PC-9 (cell line): Measurements from ENCODE around the gene CDK12. TPM values are rescaled to one million over a fixed set of nuclear protein-coding genes. Genes with fewer than 3 reads are reported as not detected.

Source experiments
- BruUV-seq: library from RNA; stranded (reverse); fragments of 400-500 nt; replicated peaks from 2 replicates; lab custom pipeline; 2021; lab: Mats Ljungman, UMichigan
- CTCF ChIA-PET: fragments of 300-600 bp; sonication (Branson Sonifier 250); formaldehyde crosslinking; loops from one replicate; lab custom pipeline; 2022; ENCODE audit warnings: antibody characterized with exemption; lab: Charles Lee
- POLR2A ChIA-PET: fragments of 300-600 bp; sonication (Branson Sonifier 250); formaldehyde crosslinking; loops from one replicate; lab custom pipeline; 2022; ENCODE audit warnings: antibody characterized with exemption; ENCODE audit not compliant: unreplicated experiment; lab: Charles Lee
- DNase-seq, 2 experiments: peaks; one replicate each; pipeline versions ENCODE4 v3.0.0 to v3.0.0-alpha.2; 2015 to 2022; ENCODE audit warnings: mixed read lengths in 1 of 2
- H2AFZ ChIP-seq: fragments of 200-600 bp; sonication (generic); 2 replicates; pipeline ENCODE4 v1.8.1; 2017; ENCODE audit warnings: antibody characterized with exemption
- H3F3A ChIP-seq: fragments of 200-600 bp; sonication (generic); 2 replicates; pipeline ENCODE4 v1.8.1; 2017; ENCODE audit warnings: antibody characterized with exemption, mild to moderate bottlenecking, low read depth; ENCODE audit not compliant: insufficient read depth
- H3K27ac ChIP-seq: fragments of 200-600 bp; sonication (generic); 2 replicates; pipeline ENCODE4 v1.6.1; 2016; ENCODE audit warnings: mixed run types
- H3K27me3 ChIP-seq: fragments of 200-600 bp; sonication (generic); 2 replicates; pipeline ENCODE4 v1.6.1; 2016; ENCODE audit warnings: low read depth, mixed run types; ENCODE audit not compliant: insufficient read depth
- H3K36me3 ChIP-seq: fragments of 200-600 bp; sonication (generic); 2 replicates; pipeline ENCODE4 v1.6.1; 2016; ENCODE audit warnings: low read depth, mixed run types
- H3K4me1 ChIP-seq: fragments of 200-600 bp; sonication (generic); replicated peaks from 2 replicates; pipeline ENCODE4 v1.6.1; 2016; ENCODE audit warnings: mixed run types; ENCODE audit not compliant: insufficient read depth
- H3K4me2 ChIP-seq: fragments of 200-600 bp; sonication (generic); 2 replicates; pipeline ENCODE4 v1.6.1; 2017; ENCODE audit warnings: mixed run types
- H3K4me3 ChIP-seq: fragments of 200-600 bp; sonication (generic); 2 replicates; pipeline ENCODE4 v1.6.1; 2016; ENCODE audit warnings: mixed run types
- H3K79me2 ChIP-seq: fragments of 200-600 bp; sonication (generic); 2 replicates; pipeline ENCODE4 v1.6.1; 2017; ENCODE audit warnings: low read depth, mixed run types
- H3K9me2 ChIP-seq: fragments of 200-600 bp; sonication (generic); 2 replicates; pipeline ENCODE4 v1.8.1; 2017; ENCODE audit warnings: mild to moderate bottlenecking; ENCODE audit not compliant: insufficient read depth
- H3K9me3 ChIP-seq: fragments of 200-600 bp; sonication (generic); 2 replicates; pipeline ENCODE4 v1.8.1; 2016; ENCODE audit warnings: low read depth; ENCODE audit not compliant: insufficient read depth
- H4K20me1 ChIP-seq: fragments of 200-600 bp; sonication (generic); 2 replicates; pipeline ENCODE4 v1.8.1; 2017; ENCODE audit not compliant: insufficient read depth
- CTCF ChIP-seq: fragments of 200-600 bp; sonication (generic); conservative IDR thresholded peaks from 2 replicates; pipeline ENCODE4 v1.6.1; 2017; ENCODE audit warnings: mixed run types, antibody characterized with exemption, mild to moderate bottlenecking, moderate library complexity
- EZH2 ChIP-seq: fragments of 200-600 bp; sonication (generic); IDR thresholded peaks from 2 replicates; pipeline ENCODE4 v1.8.0; 2017; ENCODE audit warnings: antibody characterized with exemption, low read depth
- intact Hi-C: fragments of 100-400 bp; cut with micrococcal nuclease; formaldehyde crosslinking; loops from one replicate; pipeline ENCODE4 v1.10.0; 2022; ENCODE audit not compliant: unreplicated experiment
- total RNA-seq: library from RNA; stranded (reverse); gene quantifications from 2 replicates; pipeline ENCODE4 v1.2.3, GENCODE V29; 2021

The CDK12 gene
- total RNA-seq, 1 experiment from 2014 or later = 64.3 TPM

GRCh38 chr17:39580082-39580468 lies 118.8 kb downstream of the CDK12 start:
- Histone ChIP-seq H3K4me3 (no peak overlapping the region), H3F3A (no peaks in the 10 kb centered on the region), H3K4me2 (no peak overlapping the region), H3K9me2 (no peaks in the 10 kb centered on the region), H3K79me2 (no peaks in the 10 kb centered on the region), H3K36me3 (no peaks in the 10 kb centered on the region), H3K27me3 (peaks cover 17% of the 10 kb centered on the region; the same call in 1 of the 2 replicates), H2AFZ (no peak overlapping the region), H3K4me1 (no peaks in the 10 kb centered on the region), H3K9me3 (no peaks in the 10 kb centered on the region), H4K20me1 (no peaks in the 10 kb centered on the region), H3K27ac (no peak overlapping the region)
- POLR2A ChIA-PET = interaction anchor here (0.6 kb wide), 1 partner anchor 35 kb away, joined by 5 read pairs; no protein-coding TSS in a partner anchor
- CTCF ChIA-PET = no interaction called here
- TF ChIP-seq CTCF (no peak), EZH2 (no peak)
- intact Hi-C loops = no loop called here
- DNase-seq = no peak
- BruUV-seq = no TSS peak

GRCh38 chr17:39581071-39581758 lies 119.9 kb downstream of the CDK12 start:
- intact Hi-C loops = no loop called here
- no peak for DNase-seq
- Histone ChIP-seq H3K27me3 (peaks cover 17% of the 10 kb centered on the region; the same call in 1 of the 2 replicates), H3K4me2 (no peak overlapping the region), H3K79me2 (no peaks in the 10 kb centered on the region), H4K20me1 (no peaks in the 10 kb centered on the region), H3K27ac (no peak overlapping the region), H3K4me1 (no peaks in the 10 kb centered on the region), H3K9me2 (no peaks in the 10 kb centered on the region), H3K9me3 (no peaks in the 10 kb centered on the region), H3K36me3 (no peaks in the 10 kb centered on the region), H3F3A (no peaks in the 10 kb centered on the region), H3K4me3 (no peak overlapping the region), H2AFZ (no peak overlapping the region)
- POLR2A ChIA-PET = interaction anchor here (0.6 kb wide), 1 partner anchor 456 kb away, joined by 9 read pairs; no protein-coding TSS in a partner anchor
- TF ChIP-seq CTCF (no peak), EZH2 (no peak)
- CTCF ChIA-PET = no interaction called here
- no TSS peak for BruUV-seq

- peaks cover 17% of the 10 kb centered on the region; the same call in 1 of the 2 replicates for H3K27me3 ChIP-seq
- BruUV-seq = no TSS peak
- no peaks in the 10 kb centered on the region for H3K36me3 ChIP-seq
- DNase-seq = no peak
- no peaks in the 10 kb centered on the region for H3K4me1 ChIP-seq
- H3K9me3 ChIP-seq = no peaks in the 10 kb centered on the region
- intact Hi-C loops = no loop called here
- H4K20me1 ChIP-seq = no peaks in the 10 kb centered on the region
- no peak overlapping the region for H2AFZ ChIP-seq
- CTCF ChIA-PET = no interaction called here
- no peak overlapping the region for H3K4me2 ChIP-seq
- no peaks in the 10 kb centered on the region for H3K79me2 ChIP-seq
- no peaks in the 10 kb centered on the region for H3F3A ChIP-seq
- POLR2A ChIA-PET = no interaction called here
- H3K9me2 ChIP-seq = no peaks in the 10 kb centered on the region
- H3K4me3 ChIP-seq = no peak overlapping the region
- TF ChIP-seq CTCF = no peak
- TF ChIP-seq EZH2 = no peak
- H3K27ac ChIP-seq = no peak overlapping the region
Observed at GRCh38 chr17:39581759-39582085, 120.4 kb downstream of the CDK12 start.
